Stimulated activated CD4-positive, alpha-beta T cell treated with anti-CD3 and anti-CD28 coated beads, TNF-alpha, amount 100 ng/mL, for 4 hours (primary cell): ENCODE measurements around the gene C3orf18.
A peak's percentile ranks its signal among the peaks of the same experiment; 100 is the strongest.
"Not testable (repeated sequence)": the region's sequence is repeated elsewhere in the genome, so short reads cannot be mapped to it uniquely, and the experiment has no call there.

ENCODE experiments used
- DNase-seq, 3 experiments: peaks; one replicate each; pipeline ENCODE4 v3.0.0-alpha.2; 2020; ENCODE audit warnings: low read depth in 3 of 3

C3orf18 gene

GRCh38 chr3:50523279-50523811, 44.2 kb downstream of the C3orf18 start:
- DNase-seq: no peak

GRCh38 chr3:50521572-50521971, 46.0 kb downstream of the C3orf18 start:
- DNase-seq: no peak

DNA sequence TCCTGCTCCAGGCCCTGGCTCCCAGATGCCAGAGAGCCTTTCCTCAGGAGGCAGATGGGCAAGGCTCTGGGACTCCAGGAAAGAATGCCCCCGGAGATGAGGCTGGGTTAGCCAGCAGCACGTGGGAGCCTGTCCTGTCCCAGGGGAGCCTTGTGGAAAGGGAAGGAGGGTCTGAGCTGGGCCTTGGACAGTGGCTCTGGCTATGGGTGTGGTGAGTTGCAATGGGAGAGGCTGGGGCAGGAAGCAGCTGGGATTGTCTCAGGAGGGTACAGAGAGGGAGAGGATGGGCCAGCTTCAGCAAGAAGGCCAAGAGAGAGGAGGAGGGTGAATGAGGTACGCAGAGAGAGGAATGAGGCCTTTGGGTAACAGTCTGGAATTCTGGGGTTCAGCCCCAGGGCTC, 46.7 kb downstream of the C3orf18 start:
- no peak for DNase-seq

GRCh38 chr3:50519471-50520089, 48.0 kb downstream of the C3orf18 start:
- peak; percentile 50 to 58 (median 57) for DNase-seq

DNA sequence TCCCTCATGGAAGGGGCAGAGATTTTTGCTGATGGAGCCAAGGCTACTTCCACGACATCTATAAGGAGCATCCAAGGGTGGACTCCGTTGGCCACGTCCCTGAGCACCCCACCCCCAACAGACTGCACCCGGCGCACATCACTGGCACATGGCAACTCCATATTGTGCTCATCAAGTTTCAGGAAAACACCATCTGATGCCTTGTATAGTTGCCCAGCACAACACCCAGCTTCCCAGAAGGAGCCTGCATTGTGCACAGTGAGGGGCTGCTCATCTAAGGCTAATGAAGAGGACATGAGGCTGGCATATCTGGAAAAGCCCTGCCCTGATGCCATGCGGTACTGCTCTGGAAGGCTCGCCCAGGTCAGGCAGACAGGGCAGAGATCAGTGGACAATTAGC, 49.1 kb downstream of the C3orf18 start:
- no peak for DNase-seq

DNA sequence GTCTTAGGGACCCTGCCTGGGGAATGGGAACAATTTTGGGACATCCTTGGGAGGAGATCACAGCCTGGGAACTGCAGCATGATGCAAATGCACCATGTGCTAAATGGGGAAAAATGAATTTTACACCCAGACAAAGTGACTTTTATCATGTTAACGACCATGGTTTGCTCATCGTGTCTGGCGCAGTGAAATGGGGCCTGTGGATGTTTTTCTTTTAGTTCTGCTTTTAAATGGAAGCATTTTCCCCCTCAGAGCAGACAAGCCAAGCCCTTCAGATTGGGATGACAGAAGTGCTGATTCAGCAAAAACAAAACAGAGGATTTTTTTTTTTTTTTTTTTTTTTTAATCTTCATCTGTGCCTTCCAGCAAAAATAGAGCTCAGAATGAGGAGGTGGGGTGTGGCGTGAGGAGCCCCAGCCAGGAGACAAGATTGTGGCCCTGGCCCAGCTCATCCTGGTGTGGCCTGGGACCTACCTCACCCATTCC, 49.8 kb downstream of the C3orf18 start:
- DNase-seq: no peak

- no peak for DNase-seq
These were observed 51.1 kb downstream of the C3orf18 start for GRCh38 chr3:50516440-50516871.

DNA sequence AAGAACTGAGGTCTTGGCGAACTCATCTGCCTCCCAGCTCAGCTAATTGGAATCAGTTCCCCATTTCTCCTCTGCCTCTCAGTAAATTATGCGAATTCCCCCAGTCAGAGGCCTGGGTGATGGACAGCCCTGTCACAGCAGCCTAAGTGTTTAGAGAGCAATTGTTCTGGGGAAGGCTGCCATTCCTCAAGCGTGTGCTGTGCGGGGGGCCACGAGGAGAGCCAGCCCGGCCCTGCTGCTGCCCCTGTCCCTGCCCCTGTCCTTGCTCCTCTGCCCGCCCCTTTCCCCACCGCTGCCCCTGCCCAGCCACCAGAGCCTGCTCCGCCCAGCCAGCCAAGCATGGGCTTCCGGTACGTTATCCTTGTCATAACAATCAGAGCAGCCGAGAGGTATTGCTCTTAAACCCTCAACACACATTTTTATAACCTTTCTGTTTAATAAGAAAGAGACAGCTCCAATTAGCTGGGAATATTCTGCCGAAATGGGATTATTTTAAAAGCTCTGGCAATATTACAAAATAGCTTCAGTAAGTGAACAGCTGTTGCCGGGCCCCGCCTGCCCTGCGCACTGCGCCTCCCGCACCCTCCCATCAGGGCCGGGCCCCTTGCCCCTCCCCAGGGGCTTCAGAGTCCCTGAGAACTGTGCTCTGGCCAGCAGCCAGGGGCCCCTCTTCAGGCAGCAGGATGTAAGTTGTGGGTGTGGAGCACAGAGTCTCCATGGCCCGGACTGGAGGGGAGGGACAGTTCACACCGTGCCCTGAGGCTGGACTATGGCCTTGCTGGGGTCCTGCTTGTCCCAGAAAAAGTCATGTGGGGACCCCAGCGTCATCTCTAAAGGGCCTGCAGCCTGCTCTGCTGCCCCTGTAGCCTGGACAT, 51.7 kb downstream of the C3orf18 start:
- DNase-seq: no peak

DNA sequence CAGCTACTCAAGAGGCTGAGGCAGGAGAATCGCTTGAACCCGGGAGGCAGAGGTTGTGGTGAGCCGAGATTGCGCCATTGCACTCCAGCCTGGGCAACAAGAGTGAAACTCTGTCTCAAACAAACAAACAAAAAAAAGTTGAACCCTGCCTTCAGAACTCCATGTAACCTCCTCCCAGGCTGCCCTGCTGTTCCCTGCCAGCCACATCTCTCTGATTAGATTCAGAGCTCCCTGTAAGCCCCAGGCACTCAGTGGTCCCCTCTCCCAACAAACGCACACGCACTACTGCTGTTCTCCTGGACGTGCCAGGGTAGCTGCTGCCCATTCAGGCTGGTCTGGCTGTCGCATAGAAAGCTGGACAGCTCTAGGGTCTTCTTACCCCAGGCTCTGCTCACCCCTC, 54.6 kb downstream of the C3orf18 start:
- not testable (repeated sequence) for DNase-seq

DNA sequence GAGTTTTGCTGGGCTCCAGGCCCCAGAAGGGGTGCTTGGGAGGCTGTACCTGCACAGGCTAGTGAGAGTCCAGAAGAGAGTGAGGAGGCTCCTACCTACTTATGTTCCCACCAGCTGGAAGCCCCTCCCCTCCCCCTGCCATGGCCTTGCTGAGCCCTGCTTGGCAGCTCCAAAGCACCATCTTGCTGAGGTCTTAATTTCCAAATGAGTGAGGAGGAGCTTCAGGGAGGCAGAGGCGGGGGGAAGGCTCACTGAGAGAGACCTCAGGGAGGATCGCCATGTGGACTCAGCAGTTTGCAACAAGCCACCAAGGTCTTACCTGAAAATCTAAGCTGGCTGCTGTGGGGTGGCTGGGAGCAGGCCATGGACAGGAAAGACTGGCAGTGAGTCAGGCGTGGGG, 55.4 kb downstream of the C3orf18 start:
- no peak for DNase-seq

GRCh38 chr3:50510325-50510724, 57.2 kb downstream of the C3orf18 start:
- no peak for DNase-seq

DNA sequence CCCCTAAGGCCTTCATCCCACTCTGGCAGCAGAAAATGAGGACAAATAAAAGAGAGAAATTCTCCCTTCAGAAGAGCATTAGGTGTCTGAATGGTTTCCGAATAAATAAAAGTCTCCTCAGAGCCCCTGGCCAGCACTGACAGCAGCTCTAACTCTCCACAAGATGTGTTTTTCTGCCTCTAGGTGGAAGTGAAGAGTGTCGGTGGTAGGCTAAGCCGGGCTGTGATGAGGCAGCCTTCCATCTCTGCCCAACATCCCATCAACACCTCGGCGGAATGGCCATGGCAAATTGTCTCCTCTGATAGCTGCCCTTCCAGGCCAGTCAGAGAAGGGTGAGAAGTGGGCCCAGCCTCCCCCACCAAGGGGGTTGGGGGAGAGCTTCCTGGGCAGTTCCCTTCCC, 57.8 kb downstream of the C3orf18 start:
- no peak for DNase-seq

DNA sequence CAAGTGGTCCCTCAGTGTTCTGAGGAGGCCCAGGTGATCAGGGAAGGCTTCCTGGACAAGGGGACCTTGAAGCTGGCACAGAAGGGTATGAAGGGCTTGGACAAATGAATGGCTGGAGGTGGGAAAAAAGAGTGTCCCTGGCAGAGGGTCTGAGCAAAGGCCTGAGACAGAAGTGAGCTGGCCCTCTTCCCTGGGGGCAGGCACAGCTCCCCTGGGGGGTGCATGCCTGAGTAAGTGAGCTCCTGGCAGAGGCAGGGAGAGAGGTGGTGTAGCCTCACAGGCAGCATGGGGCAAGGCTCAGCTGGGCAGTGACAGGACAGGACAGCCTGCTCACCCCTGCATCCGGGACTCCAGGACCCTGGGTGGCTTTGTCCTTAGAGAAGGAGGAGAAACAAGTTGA, 58.7 kb downstream of the C3orf18 start:
- no peak for DNase-seq
